GM20000 (cell line): Measurements from ENCODE around the gene CNTNAP1.
"Not testable (repeated sequence)": the region's sequence is repeated elsewhere in the genome, so short reads cannot be mapped to it uniquely, and the experiment has no call there.

Experiments used
- DNase-seq: peaks from one replicate; pipeline ENCODE4 v3.0.0; 2012; ENCODE audit warnings: low spot score
- TF ChIP-seq, protein P1 (sequence below): IDR thresholded peaks from 2 replicates; pipeline ENCODE4 v1.5.1; 2012; ENCODE audit warnings: mild to moderate bottlenecking, control low read depth; ENCODE audit errors: extremely low read depth, missing control alignments

Gene CNTNAP1

GRCh38 chr17:42653179-42654124, 28.9 kb upstream of the CNTNAP1 start:
- DNase-seq, result no peak
- TF ChIP-seq, protein P1, sequence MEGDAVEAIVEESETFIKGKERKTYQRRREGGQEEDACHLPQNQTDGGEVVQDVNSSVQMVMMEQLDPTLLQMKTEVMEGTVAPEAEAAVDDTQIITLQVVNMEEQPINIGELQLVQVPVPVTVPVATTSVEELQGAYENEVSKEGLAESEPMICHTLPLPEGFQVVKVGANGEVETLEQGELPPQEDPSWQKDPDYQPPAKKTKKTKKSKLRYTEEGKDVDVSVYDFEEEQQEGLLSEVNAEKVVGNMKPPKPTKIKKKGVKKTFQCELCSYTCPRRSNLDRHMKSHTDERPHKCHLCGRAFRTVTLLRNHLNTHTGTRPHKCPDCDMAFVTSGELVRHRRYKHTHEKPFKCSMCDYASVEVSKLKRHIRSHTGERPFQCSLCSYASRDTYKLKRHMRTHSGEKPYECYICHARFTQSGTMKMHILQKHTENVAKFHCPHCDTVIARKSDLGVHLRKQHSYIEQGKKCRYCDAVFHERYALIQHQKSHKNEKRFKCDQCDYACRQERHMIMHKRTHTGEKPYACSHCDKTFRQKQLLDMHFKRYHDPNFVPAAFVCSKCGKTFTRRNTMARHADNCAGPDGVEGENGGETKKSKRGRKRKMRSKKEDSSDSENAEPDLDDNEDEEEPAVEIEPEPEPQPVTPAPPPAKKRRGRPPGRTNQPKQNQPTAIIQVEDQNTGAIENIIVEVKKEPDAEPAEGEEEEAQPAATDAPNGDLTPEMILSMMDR, result no peak

DNA sequence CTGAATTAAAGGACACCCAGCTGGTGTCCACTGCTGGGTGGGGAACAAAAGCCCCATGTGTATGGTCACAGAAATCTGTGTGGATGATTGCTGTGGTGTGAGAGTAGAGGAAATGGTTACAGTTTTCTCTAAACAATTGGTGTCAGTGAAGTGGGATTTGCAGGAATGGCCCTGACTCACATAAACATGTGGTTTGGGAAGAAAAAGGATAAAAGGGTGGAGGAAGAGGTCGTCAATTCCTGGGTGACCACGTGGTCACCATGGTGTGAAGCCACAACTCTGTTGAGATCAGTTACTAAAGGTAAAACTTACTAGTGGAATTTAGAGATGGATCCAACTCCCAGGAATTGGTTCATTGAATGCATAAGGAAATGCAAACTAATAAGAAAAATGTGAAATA, 26.8 kb upstream of the CNTNAP1 start:
- no peak for DNase-seq

DNA sequence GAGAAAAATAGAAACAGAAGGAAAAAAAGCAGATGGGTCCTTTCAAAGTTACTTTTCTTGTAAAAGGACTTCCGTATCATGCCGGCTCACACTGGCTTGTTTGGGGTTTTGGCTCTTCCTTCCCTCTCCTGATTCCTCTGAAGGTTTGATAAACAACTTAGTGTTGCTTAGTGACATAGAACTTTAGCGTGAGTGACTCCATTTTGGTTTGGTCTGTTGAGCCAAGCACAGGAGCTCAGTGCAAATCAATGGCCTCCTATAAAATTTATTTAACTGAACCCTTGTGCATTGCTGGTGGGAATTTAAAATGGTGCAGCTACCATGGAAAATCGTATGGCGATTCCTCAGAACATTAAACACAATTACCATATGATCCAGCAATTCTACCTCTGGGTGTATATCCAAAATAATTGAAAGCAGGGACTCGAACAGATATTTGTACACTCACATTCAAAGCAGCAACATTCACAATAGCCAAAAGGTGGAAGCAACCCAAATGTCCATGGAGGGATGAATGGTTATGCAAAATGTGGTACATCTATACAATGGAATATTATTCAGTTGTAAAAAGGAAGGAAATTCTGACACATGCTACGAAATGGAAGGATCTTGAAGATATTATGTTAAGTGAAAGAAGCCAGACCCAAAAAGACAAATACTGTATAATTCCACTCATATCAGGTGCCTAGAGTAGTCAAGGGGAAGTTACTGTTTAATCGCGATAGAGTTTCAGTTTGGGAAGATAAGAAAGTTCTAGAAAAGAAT, 24.3 kb upstream of the CNTNAP1 start:
- no peak for DNase-seq
- TF ChIP-seq, protein P1, result no peak

More for the DNA sequence above, 26.8 kb upstream of the CNTNAP1 start:
- TF ChIP-seq, protein P1, result no peak

GRCh38 chr17:42659079-42659931, 23.0 kb upstream of the CNTNAP1 start, which contains the start of gene TUBG2:
TUBG2 (plus strand) TSS chr17:42659284; CDS start chr17:42659504, 220 bp downstream.
- TF ChIP-seq, protein P1, result no peak
- peak; percentile 88 for DNase-seq

DNA sequence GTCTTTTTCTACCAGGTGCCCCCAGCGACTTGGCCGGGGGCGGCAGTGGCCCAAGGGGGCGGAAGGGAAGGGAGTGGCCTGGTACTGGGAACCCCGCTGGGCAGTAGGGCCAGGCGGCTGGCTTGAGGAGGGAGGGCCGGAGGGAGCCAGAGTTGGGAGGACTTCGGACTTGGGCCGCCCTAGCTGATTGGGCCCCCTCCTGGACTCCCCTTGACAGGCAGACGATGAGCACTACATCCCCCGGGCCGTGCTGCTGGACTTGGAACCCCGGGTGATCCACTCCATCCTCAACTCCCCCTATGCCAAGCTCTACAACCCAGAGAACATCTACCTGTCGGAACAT, 22.4 kb upstream of the CNTNAP1 start:
- DNase-seq, result not testable (repeated sequence)

DNA sequence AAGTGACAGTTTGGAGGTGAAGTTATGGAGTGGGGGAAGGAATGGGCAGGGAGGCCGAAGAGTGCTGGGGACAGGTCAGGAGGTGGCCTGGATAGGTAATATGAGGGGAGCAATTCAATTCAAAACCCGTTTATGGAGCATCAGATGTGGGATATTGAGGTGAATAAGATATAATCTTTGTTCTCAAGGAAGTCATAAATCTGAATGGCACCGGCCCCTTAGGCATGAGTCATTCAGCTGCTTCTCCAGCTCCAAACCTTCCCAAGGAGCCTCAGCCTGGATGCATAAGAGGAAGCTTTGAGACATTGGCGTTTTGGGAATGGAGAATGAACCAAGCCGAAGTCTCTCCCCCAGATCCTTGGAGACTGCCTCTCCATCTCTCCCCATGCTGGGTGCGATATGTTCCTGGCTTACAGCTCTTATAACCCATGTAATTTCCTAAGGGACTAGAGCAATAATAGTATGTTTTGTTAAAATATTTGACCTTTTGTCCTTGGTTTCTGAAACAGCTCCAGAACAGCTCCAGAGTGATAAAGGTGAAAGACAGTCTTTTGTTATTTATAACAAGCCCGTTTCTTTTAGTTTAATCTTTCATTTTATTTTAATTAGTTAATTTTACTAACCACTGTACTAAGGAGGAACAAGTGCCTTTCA, 21.5 kb upstream of the CNTNAP1 start:
- TF ChIP-seq, protein P1, result no peak

GRCh38 chr17:42665581-42666001, 16.7 kb upstream of the CNTNAP1 start:
- TF ChIP-seq, protein P1, result no peak
- DNase-seq, result no peak

More for the DNA sequence above, 21.5 kb upstream of the CNTNAP1 start:
- no peak for DNase-seq

DNA sequence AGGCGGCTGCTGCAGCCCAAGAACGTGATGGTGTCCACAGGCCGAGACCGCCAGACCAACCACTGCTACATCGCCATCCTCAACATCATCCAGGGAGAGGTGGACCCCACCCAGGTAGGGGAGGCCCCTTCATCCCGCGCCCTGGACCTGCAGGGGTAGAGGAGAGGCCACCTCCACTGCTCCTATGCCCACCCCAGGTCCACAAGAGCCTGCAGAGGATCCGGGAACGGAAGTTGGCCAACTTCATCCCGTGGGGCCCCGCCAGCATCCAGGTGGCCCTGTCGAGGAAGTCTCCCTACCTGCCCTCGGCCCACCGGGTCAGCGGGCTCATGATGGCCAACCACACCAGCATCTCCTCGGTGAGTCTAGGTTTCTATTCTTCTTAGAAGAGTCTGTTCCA, 16.2 kb upstream of the CNTNAP1 start:
- not testable (repeated sequence) for DNase-seq
